ENCODE results near the gene CDC14C. TPM values are rescaled to one million over a fixed set of nuclear protein-coding genes. Genes with fewer than 3 reads are reported as not detected.

The CDC14C gene
- total and polyA plus RNA-seq, 9 donors, result not detected

GRCh38 chr7:48964074-48964473 lies 39.7 kb downstream of the CDC14C start:
- H3K27me3 ChIP-seq, result no peaks in the 10 kb centered on the region

GRCh38 chr7:48971173-48971572 lies 46.8 kb downstream of the CDC14C start:
- no peak for DNase-seq
- intact Hi-C loops (cut with DNase I), result no loop called here
- H3K4me3 ChIP-seq, result no peak overlapping the region
- H3K4me1 ChIP-seq (ENCODE audit: insufficient read depth), result no peaks in the 10 kb centered on the region
- H3K36me3 ChIP-seq, result no peaks in the 10 kb centered on the region
- H3K27me3 ChIP-seq, result no peaks in the 10 kb centered on the region
- TF ChIP-seq EP300 (IDR thresholded peaks at IDR 0.05), result no peak
- TF ChIP-seq POLR2A (IDR thresholded peaks at IDR 0.05), result no peak
- TF ChIP-seq CTCF (IDR thresholded peaks at IDR 0.05), result no peak
- no peaks in the 10 kb centered on the region for H3K9me3 ChIP-seq
- no peak overlapping the region for H3K27ac ChIP-seq
- WGBS, 3 donors, result 50 to 72% (median 52%) methylated on average over 1 of the region's 1 CpG

More at GRCh38 chr7:48964074-48964473, 39.7 kb downstream of the CDC14C start:
- Histone ChIP-seq H3K27ac (no peak overlapping the region), H3K4me3 (no peak overlapping the region), H3K4me1 (ENCODE audit: insufficient read depth) (no peaks in the 10 kb centered on the region), H3K9me3 (no peaks in the 10 kb centered on the region), H3K36me3 (no peaks in the 10 kb centered on the region)
- WGBS, 3 donors, result 1 to 5% (median 4%) methylated on average over 3 of the region's 3 CpGs
- no peak for DNase-seq
- intact Hi-C loops (cut with DNase I), result no loop called here
- TF ChIP-seq POLR2A (IDR thresholded peaks at IDR 0.05) (no peak), CTCF (IDR thresholded peaks at IDR 0.05) (no peak), EP300 (IDR thresholded peaks at IDR 0.05) (no peak)

- no peak overlapping the region for H3K4me3 ChIP-seq
- H3K27me3 ChIP-seq, result no peaks in the 10 kb centered on the region
- intact Hi-C loops (cut with DNase I), result no loop called here
- H3K27ac ChIP-seq, result no peak overlapping the region
- DNase-seq, result no peak
- no peaks in the 10 kb centered on the region for H3K9me3 ChIP-seq
- WGBS, 3 donors, result 75 to 91% (median 77%) methylated on average over 5 of the region's 5 CpGs
- no peaks in the 10 kb centered on the region for H3K4me1 ChIP-seq (ENCODE audit: insufficient read depth)
- TF ChIP-seq POLR2A (IDR thresholded peaks at IDR 0.05) (no peak), CTCF (IDR thresholded peaks at IDR 0.05) (no peak), EP300 (IDR thresholded peaks at IDR 0.05) (no peak)
- no peaks in the 10 kb centered on the region for H3K36me3 ChIP-seq
Observed at GRCh38 chr7:48976253-48976652, 51.9 kb downstream of the CDC14C start.

GRCh38 chr7:48976850-48977249 lies 52.5 kb downstream of the CDC14C start:
- no peaks in the 10 kb centered on the region for H3K36me3 ChIP-seq
- no peaks in the 10 kb centered on the region for H3K4me1 ChIP-seq (ENCODE audit: insufficient read depth)
- no peak overlapping the region for H3K27ac ChIP-seq
- TF ChIP-seq POLR2A (IDR thresholded peaks at IDR 0.05) (no peak), CTCF (IDR thresholded peaks at IDR 0.05) (no peak), EP300 (IDR thresholded peaks at IDR 0.05) (no peak)
- no peaks in the 10 kb centered on the region for H3K27me3 ChIP-seq
- DNase-seq, result no peak
- intact Hi-C loops (cut with DNase I), result no loop called here
- no peak overlapping the region for H3K4me3 ChIP-seq
- H3K9me3 ChIP-seq, result no peaks in the 10 kb centered on the region
- WGBS, 3 donors, result 39 to 69% (median 58%) methylated on average over 5 of the region's 5 CpGs

Data from ovary (tissue), 9 donors.